ENCODE results near the gene NDUFS3.

The NDUFS3 gene

DNA sequence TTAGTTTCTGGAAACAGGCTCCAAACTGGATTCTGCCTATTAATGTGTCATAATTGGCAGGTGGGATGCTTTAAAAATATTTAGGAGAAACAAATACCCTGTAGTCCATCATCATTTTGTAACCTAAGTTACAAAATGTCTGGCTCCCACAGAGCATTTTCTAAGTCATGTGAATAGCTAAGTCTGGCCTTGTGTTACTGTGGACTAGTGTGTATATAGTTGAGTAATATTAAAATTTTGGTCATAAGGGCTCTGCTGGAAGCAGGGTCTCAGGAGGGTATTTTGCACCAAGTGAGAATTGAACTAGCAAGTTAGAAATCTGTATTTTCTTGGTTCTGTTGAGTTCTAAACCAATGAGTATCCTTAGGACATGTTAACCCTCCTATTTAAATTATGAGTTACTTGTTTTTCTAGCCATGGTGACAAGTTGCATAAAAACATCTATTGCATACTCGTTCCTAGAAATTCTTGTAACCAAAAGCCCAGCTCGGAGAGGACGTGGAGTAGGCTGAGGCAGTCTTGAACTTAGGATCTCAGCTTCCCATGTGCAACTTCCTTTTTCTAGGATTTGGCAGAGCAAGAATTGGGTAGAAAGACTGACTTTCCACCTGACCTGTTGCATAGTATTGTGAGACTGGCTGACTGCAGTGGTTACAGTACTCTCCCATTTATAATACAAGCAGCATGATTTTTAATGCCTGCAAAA is 8.1 kb upstream of the NDUFS3 start:
- Mint-ChIP-seq H3K4me3 (no peak overlapping the region), H3K9me3 (no peaks in the 10 kb centered on the region), H3K27me3 (ENCODE audit: low read depth) (no peaks in the 10 kb centered on the region), H3K27ac (no peak overlapping the region), H3K4me1 (ENCODE audit: low read depth) (peaks cover 15% of the 10 kb centered on the region), H3K36me3 (ENCODE audit: low read depth) (peaks cover 36% of the 10 kb centered on the region)

DNA sequence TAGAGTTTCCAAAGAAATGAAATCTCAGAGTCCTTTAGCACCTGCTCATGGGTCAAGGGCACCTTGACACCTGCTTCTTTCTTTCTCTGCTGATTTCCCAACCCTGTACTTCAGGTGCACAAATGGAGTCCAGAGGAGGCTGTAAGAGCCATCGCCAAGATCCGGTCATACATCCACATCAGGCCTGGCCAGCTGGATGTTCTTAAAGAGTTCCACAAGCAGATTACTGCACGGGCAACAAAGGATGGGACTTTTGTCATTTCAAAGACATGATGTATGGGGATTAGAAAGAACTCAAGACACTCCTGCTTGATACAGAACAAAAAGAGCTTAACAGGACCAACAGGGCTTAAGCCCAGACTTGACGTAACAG is 7.5 kb upstream of the NDUFS3 start:
- Mint-ChIP-seq H3K27ac (no peak overlapping the region), H3K4me3 (no peak overlapping the region), H3K4me1 (ENCODE audit: low read depth) (peaks cover 15% of the 10 kb centered on the region), H3K9me3 (no peaks in the 10 kb centered on the region), H3K36me3 (ENCODE audit: low read depth) (peaks cover 38% of the 10 kb centered on the region), H3K27me3 (ENCODE audit: low read depth) (no peaks in the 10 kb centered on the region)

DNA sequence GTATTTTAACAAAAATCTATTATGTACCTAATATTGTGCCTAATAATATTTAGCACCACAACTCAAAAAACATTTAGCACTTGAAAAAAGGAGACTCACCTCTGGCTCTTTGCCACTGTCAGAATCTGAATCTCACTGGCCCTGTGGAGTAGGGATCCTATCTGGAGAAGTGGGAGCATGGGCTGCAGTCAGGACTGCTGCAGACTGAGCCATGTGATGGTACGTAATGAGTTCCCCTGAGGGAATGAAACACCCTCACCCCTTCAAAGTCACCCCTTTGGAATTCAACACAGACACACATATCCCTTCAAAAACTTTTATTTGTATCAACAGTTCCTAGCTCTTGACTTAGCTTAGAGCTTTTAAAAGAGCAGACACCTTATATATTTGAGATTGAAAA is 7.0 kb upstream of the NDUFS3 start:
- peaks cover 42% of the 10 kb centered on the region for H3K36me3 Mint-ChIP-seq (ENCODE audit: low read depth)
- H3K4me1 Mint-ChIP-seq (ENCODE audit: low read depth), result peaks cover 10% of the 10 kb centered on the region
- H3K27me3 Mint-ChIP-seq (ENCODE audit: low read depth), result no peaks in the 10 kb centered on the region
- H3K27ac Mint-ChIP-seq, result no peak overlapping the region
- no peaks in the 10 kb centered on the region for H3K9me3 Mint-ChIP-seq
- no peak overlapping the region for H3K4me3 Mint-ChIP-seq

DNA sequence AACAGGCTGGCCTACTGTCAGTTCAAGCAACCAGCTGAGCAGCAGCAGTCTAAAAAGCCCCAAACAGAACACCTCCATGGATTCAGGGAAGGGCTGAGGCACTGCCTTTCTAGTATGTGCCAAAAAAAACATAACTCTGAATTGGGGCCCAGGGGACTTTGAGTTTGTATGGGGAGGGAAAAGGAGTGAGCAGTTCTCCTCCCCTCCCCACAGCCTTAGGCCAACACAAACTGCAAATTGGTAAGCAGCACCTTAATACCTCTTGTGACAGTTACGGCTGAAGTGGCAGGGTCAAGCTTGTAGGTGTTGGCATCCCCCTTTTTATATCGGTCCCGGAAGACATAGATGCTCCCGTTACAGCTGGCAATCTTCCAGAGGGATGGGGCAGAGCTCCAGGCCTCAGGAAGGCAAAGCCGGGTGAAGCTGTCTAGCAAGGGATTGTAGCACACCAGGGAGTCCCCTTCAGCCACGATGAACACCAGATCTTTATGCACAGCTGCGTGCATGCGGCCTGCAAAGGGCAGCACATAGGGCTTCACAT is 6.1 kb upstream of the NDUFS3 start:
- Mint-ChIP-seq H3K4me1 (ENCODE audit: low read depth) (peaks cover 15% of the 10 kb centered on the region), H3K27ac (no peak overlapping the region), H3K36me3 (ENCODE audit: low read depth) (peaks cover 46% of the 10 kb centered on the region), H3K4me3 (no peak overlapping the region), H3K9me3 (no peaks in the 10 kb centered on the region), H3K27me3 (ENCODE audit: low read depth) (no peaks in the 10 kb centered on the region)

DNA sequence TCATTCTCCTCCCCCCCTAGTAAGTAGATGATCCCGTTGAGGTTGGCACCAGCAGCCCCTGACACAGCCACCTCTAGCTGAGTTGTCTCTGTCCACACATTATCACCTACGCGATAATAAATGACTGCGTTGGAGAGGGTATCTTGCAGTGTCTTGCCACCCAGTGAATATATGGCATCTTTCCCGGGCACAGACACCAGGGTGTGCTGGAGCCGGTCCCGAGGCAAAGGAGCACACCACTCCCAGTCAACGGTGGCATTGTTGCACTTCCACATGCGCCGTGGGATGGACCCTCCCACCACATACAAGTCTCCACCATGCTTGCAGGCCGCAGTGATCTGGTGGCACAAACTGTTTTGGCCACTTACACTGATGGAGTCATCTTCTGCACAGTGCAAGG is 5.6 kb upstream of the NDUFS3 start:
- no peak overlapping the region for H3K27ac Mint-ChIP-seq
- H3K27me3 Mint-ChIP-seq (ENCODE audit: low read depth), result no peaks in the 10 kb centered on the region
- no peaks in the 10 kb centered on the region for H3K9me3 Mint-ChIP-seq
- peaks cover 46% of the 10 kb centered on the region for H3K36me3 Mint-ChIP-seq (ENCODE audit: low read depth)
- peaks cover 18% of the 10 kb centered on the region for H3K4me1 Mint-ChIP-seq (ENCODE audit: low read depth)
- no peak overlapping the region for H3K4me3 Mint-ChIP-seq

DNA sequence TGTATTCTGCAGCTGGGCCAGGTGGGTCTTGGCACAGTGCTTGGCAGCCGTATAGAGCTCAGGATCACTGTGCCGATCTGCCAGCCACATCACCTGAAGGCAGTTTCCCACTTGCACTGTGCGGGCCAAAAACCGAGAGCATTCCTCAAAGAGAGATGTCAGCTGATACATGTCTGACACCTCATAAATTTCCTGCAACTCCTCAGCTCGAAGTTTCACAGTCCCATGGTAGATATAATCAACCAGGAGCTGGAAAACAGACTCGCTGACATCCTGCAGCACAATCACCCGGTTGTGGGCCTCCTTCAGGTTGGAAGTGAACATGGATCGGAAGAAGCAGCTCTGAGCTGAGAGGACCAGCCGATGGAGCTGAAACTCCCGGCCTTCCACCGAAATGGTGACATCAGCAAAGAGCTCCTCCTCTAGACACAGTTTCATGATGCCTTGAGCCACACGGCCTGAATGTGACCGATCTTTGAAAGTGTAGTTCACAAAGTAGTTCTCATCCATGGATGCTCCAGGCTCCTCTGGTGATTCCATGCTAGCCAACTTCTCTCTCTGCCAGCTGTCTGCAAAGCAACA is 1.3 kb upstream of the NDUFS3 start:
- Mint-ChIP-seq H3K4me3 (peak overlapping the region; percentile 99), H3K36me3 (ENCODE audit: low read depth) (peaks cover 43% of the 10 kb centered on the region), H3K27ac (no peak overlapping the region), H3K9me3 (no peaks in the 10 kb centered on the region), H3K27me3 (ENCODE audit: low read depth) (no peaks in the 10 kb centered on the region), H3K4me1 (ENCODE audit: low read depth) (peaks cover 25% of the 10 kb centered on the region)

DNA sequence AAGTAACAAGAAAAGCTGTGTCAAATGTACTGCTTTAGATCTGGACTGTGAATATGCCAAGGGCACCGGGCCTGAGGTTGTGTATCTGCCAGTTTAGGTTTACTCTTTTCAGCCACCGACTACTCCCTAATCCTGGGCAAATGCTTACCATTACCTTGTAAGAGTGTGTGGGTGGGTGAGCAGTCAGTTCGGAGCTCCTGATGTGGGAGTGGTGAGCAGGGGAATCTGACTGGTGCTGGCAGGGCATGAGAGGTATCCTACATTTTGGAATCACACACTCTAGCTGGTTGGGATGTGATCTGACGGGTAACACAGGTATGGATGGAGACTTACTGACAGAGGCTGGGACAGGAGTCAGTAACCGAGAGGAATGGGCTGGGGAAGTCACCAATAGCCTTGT is 5.0 kb downstream of the NDUFS3 start:
- Mint-ChIP-seq H3K27ac (no peak overlapping the region), H3K4me3 (no peak overlapping the region), H3K27me3 (ENCODE audit: low read depth) (no peaks in the 10 kb centered on the region), H3K36me3 (ENCODE audit: low read depth) (peaks cover 25% of the 10 kb centered on the region), H3K4me1 (ENCODE audit: low read depth) (peaks cover 14% of the 10 kb centered on the region), H3K9me3 (no peaks in the 10 kb centered on the region)

DNA sequence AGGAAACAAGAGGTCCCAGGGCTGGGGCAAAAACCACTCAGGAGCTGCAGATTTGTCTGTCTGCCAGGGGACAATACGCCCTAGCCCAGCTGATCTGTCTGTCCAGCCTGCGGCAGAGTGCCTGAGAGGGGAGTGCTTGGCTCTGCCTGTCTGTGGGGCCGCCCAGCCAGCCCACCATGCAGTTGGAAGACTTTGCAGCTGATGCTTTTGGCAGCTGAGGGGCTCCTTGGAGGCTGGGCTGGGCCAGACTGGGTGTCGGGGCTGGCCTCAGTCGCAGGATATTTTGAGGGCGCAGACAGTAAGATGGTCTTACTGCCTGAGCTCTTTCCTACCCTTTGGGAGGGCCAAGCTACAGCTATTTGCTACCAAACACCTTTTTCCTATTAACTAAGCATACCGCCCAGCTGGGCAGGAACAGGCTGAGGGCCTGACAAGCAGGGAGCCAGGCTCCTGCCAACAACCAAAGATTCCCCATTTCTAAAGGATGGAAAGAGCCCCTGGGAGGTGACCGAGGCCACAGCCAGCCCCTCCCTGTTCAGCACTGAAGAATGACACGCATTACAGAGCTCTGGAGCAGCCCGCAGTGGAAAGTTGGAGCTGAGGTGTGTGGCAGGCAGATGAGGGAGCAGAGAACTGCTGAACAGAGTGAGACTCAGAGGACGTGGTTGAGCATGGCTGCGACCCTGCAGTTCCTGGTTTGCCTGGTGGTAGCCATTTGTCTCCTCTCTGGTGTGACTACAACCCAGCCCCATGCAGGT is 7.4 kb downstream of the NDUFS3 start, which contains the start of gene FAM180B:
FAM180B (plus strand) TSS at position 581 of the 758 bp plus-strand sequence; CDS start at position 672, 91 bp downstream.
- Mint-ChIP-seq H3K27me3 (ENCODE audit: low read depth) (no peaks in the 10 kb centered on the region), H3K27ac (no peak within 1 kb of the TSS), H3K9me3 (no peaks in the 10 kb centered on the region), H3K4me1 (ENCODE audit: low read depth) (peaks cover 6% of the 10 kb centered on the region), H3K4me3 (no peak within 1 kb of the TSS), H3K36me3 (ENCODE audit: low read depth) (peaks cover 20% of the 10 kb centered on the region)

DNA sequence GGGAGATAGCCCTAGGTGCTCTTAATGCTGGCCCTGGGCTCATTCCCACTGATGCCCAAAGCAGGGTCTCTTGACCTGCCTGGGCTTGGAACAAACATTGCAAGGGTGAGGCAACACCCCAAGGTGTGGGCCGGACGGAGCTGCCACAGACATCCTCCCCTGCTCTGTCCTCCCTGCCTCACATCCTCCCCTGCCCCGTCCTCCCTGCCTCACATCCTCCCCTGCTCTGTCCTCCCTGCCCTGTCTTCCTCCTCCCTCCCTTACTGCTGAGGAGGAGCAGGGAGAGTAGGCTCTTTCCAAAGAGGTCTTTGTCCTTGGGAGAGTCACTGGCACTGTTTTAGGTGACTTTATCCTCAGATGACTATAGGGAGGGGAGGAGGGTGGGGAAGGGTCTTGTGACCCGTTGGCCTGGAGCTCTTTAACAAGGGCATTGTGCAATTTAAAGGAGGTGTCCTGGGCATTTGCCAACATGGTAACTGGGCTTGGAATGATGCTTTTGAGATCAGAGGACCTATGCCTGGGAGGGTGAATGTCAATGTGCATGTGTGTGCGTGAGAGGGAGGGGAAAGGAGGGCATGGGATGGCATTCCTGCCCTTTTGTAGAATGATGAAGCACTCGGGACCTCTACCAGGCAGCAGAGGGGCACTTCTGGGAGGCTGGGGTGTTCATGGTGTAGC is 8.3 kb downstream of the NDUFS3 start:
- Mint-ChIP-seq H3K27me3 (ENCODE audit: low read depth) (no peaks in the 10 kb centered on the region), H3K4me1 (ENCODE audit: low read depth) (peaks cover 14% of the 10 kb centered on the region), H3K36me3 (ENCODE audit: low read depth) (peaks cover 15% of the 10 kb centered on the region), H3K27ac (no peak overlapping the region), H3K4me3 (no peak overlapping the region), H3K9me3 (no peaks in the 10 kb centered on the region)

DNA sequence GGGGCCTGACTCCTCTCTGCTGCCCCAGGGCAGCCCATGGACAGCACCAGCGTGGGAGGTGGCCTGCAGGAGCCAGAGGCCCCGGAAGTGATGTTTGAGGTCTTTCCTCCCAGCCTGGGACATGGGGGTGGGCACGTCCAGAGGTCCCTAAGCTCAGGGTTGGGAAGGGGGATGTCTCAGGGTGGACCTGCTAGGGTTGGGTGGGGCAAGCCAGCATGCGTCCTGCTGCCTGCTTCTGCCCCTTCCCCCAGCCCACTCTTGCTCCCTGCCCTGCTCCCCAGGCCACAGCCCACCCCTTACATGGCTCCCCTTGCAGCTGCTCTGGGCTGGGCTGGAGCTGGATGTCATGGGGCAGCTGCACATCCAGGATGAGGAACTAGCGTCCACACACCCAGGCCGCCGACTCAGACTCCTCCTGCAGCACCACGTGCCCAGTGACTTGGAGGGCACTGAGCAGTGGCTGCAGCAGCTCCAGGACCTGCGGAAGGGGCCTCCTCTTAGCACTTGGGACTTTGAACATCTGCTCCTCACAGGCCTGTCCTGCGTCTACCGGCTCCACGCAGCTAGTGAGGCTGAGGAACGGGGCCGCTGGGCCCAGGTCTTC is 9.0 kb downstream of the NDUFS3 start:
- Mint-ChIP-seq H3K9me3 (no peaks in the 10 kb centered on the region), H3K36me3 (ENCODE audit: low read depth) (peaks cover 11% of the 10 kb centered on the region), H3K27me3 (ENCODE audit: low read depth) (peaks cover 6% of the 10 kb centered on the region), H3K27ac (no peak overlapping the region), H3K4me1 (ENCODE audit: low read depth) (peaks cover 17% of the 10 kb centered on the region), H3K4me3 (no peak overlapping the region)

DNA sequence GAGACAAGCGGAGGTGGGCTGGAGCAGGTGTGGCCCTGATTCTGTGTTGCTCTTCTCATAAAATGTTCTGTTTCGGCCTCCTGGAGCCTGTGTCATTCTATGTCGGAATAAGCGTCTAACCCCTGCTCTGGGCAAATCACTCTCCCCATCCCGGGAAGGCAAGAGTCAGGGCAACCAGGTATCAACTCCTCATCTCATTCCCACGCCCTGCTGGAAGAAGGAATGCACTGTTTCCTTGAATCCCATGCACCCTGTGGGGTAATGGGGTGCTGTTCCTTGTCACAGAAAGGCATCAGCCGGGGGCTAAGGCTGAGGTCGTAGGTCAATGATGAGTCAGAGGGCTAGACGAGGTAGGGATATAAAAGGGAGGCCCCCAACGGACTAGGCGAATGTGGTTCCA is 10.2 kb downstream of the NDUFS3 start:
- H3K9me3 Mint-ChIP-seq, result no peaks in the 10 kb centered on the region
- peaks cover 4% of the 10 kb centered on the region for H3K36me3 Mint-ChIP-seq (ENCODE audit: low read depth)
- peaks cover 18% of the 10 kb centered on the region for H3K27me3 Mint-ChIP-seq (ENCODE audit: low read depth)
- peaks cover 14% of the 10 kb centered on the region for H3K4me1 Mint-ChIP-seq (ENCODE audit: low read depth)
- H3K4me3 Mint-ChIP-seq, result no peak overlapping the region
- no peak overlapping the region for H3K27ac Mint-ChIP-seq

DNA sequence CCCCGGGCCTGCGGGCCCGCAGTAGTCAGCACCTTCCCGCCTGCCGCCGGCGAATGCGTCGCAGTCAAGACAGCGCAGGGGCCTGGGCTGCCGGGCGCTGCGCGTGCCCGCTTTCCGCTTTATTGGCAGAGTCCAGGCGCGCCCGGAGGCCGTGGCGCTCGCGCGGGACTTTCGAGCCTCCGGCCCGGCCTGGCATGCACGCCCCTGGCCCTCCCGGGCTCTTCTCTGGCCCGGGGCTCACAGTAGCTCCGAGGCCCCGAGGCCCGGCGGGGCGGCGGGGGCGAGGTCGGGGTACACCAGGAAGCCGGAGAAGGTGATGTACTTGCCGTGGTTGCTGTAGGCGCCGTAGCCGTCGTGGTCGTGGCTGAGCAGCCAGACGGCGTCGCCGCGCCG is 10.7 kb downstream of the NDUFS3 start:
- Mint-ChIP-seq H3K4me1 (ENCODE audit: low read depth) (peaks cover 14% of the 10 kb centered on the region), H3K27ac (no peak overlapping the region), H3K36me3 (ENCODE audit: low read depth) (no peaks in the 10 kb centered on the region), H3K9me3 (no peaks in the 10 kb centered on the region), H3K4me3 (no peak overlapping the region), H3K27me3 (ENCODE audit: low read depth) (peaks cover 21% of the 10 kb centered on the region)

DNA sequence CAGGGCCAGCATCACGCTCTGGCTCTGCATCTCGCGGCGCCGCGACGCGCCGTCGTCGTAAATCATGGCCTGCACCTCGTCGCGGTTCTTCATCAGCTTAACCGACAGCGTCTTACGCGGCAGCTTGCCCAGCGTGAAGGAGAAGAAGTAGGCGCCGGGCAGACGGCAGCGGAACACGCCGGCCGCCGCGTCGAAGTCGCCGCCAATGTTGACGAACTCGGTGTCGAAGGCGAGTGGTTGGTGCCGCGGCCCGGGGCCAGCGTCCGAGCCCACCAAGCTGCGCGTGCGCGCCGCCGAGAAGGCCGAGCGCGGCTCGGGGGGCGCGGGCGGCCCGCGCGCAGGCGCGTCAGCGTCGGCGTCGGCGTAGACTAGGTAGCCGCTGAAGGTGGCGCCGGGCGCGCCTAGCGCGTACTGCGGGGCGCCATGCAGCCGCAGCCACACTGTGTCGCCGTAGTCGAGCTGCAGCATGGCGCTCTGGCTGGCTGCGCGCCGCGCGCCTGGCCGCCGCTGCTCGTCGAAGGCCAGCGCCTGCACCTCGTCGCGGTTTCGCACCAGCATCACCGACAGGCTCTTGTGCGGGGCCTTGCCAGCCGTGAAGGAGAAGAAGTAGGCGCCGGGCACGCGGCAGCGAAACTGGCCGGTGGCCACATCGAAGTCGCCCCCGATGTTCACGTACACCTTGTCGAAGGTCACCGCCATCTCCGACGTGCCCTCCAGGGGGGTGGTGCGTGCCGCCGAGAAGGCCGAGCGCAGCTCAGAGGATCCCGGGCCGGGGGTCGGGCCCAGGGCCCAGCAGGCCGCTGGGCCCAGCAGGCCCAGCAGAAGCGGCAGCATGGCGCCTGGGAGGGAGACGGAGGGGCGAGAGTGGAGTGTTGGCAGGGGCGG is 11.3 kb downstream of the NDUFS3 start:
- Mint-ChIP-seq H3K36me3 (ENCODE audit: low read depth) (no peaks in the 10 kb centered on the region), H3K27me3 (ENCODE audit: low read depth) (peaks cover 27% of the 10 kb centered on the region), H3K9me3 (no peaks in the 10 kb centered on the region), H3K27ac (no peak overlapping the region), H3K4me3 (no peak overlapping the region), H3K4me1 (ENCODE audit: low read depth) (peaks cover 14% of the 10 kb centered on the region)

Measured in T-helper 1 cell treated with Interleukin-12 subunit alpha and Interleukin-12 subunit beta and Interleukin-4 antibody, amounts not matched to agents 30 μg/mL and 1 μg/mL, for 36 hours (primary cell).